HFFc6 (cell line): Measurements from ENCODE around the gene ANKRD39. TPM values are rescaled to one million over a fixed set of nuclear protein-coding genes. Genes with fewer than 3 reads are reported as not detected.
"Not testable (repeated sequence)": the region's sequence is repeated elsewhere in the genome, so short reads cannot be mapped to it uniquely, and the experiment has no call there.

Experiments
- DNase-seq: peaks from one replicate; pipeline ENCODE4 v3.0.0-alpha.2; 2018
- H3K27ac Mint-ChIP-seq: 2 replicates; pipeline ENCODE4 v1.8.0; 2020; ENCODE audit warnings: mild to moderate bottlenecking, mixed read lengths
- H3K27me3 Mint-ChIP-seq: 2 replicates; pipeline ENCODE4 v1.8.0; 2021; ENCODE audit warnings: mild to moderate bottlenecking, moderate library complexity, mixed read lengths; ENCODE audit not compliant: insufficient read depth
- H3K36me3 Mint-ChIP-seq: 2 replicates; pipeline ENCODE4 v1.8.0; 2021; ENCODE audit warnings: low read depth, mixed read lengths
- H3K4me1 Mint-ChIP-seq: 2 replicates; pipeline ENCODE4 v1.8.0; 2020; ENCODE audit warnings: low read depth, mixed read lengths
- H3K4me3 Mint-ChIP-seq: 2 replicates; pipeline ENCODE4 v1.8.0; 2020; ENCODE audit warnings: mild to moderate bottlenecking, moderate library complexity, mixed read lengths
- H3K9me3 Mint-ChIP-seq: 2 replicates; pipeline ENCODE4 v1.8.0; 2020; ENCODE audit warnings: mild to moderate bottlenecking, mixed read lengths
- total RNA-seq, 6 experiments: library from RNA; stranded (reverse); fragmentation: NEBNext Ultra II Directional; extraction: Animal tissue kit (Norgen Biotek cat#: 25700); gene quantifications; 2 replicates in 1 of 6; 3 replicates in 5 of 6; pipeline ENCODE4 v1.2.3, GENCODE V29; 2021
- TF ChIP-seq, protein P1 (sequence below): fragments of 200-600 bp; sonication (generic); IDR thresholded peaks from 2 replicates; pipeline ENCODE4 v1.5.0; 2021; ENCODE audit warnings: antibody characterized with exemption, mild to moderate bottlenecking

Gene ANKRD39
- total RNA-seq, 6 experiments from 2014 or later: 14.7 to 16.3 (median 15.3) TPM

DNA sequence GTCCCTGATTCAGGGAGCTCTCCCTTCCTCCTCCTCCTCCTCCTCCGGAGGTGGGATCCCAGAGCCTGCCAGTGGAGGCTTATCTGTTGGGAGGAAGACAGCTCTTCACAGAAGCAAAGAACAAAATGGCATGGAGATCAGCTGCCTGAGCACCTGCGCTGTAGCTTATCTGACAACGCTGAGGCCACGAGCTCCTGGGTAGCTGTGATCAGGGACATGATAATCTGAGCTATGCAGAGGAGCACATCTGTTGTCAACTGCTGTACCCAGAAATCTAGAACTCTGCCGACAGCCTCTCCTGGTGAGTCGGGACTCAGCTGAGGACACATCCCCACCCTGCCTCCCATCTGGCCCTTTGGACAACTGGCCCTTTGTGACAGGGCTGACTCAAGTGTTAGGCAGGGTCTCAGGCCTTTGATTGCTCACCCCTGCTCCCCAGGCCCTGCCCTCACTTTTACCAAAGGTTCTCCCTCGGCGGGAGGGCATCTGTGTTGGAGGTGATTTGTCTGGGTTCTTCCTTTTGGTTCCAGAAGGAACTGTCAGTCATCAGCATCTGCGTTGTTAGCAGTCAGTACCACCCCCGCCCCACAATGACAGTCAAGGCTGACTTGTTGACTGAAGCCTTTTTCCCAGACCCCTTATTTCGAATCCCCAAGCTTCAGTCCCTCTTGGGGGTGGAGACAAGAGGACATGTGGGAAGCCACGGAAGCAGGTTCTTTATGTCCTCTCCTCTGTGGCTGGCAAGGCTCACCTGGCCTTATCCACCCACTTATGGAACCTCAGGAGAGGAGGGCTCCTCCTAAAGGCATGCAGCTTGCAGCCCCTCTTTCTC lies 47.6 kb downstream of the ANKRD39 start:
- Mint-ChIP-seq H3K36me3 (no peaks in the 10 kb centered on the region), H3K9me3 (no peaks in the 10 kb centered on the region), H3K4me3 (no peak overlapping the region), H3K27me3 (no peaks in the 10 kb centered on the region; the same call in 1 of the 2 replicates), H3K27ac (no peak overlapping the region), H3K4me1 (peaks cover 4% of the 10 kb centered on the region)
- no peak for DNase-seq
- TF ChIP-seq, protein P1, sequence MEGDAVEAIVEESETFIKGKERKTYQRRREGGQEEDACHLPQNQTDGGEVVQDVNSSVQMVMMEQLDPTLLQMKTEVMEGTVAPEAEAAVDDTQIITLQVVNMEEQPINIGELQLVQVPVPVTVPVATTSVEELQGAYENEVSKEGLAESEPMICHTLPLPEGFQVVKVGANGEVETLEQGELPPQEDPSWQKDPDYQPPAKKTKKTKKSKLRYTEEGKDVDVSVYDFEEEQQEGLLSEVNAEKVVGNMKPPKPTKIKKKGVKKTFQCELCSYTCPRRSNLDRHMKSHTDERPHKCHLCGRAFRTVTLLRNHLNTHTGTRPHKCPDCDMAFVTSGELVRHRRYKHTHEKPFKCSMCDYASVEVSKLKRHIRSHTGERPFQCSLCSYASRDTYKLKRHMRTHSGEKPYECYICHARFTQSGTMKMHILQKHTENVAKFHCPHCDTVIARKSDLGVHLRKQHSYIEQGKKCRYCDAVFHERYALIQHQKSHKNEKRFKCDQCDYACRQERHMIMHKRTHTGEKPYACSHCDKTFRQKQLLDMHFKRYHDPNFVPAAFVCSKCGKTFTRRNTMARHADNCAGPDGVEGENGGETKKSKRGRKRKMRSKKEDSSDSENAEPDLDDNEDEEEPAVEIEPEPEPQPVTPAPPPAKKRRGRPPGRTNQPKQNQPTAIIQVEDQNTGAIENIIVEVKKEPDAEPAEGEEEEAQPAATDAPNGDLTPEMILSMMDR: no peak

DNA sequence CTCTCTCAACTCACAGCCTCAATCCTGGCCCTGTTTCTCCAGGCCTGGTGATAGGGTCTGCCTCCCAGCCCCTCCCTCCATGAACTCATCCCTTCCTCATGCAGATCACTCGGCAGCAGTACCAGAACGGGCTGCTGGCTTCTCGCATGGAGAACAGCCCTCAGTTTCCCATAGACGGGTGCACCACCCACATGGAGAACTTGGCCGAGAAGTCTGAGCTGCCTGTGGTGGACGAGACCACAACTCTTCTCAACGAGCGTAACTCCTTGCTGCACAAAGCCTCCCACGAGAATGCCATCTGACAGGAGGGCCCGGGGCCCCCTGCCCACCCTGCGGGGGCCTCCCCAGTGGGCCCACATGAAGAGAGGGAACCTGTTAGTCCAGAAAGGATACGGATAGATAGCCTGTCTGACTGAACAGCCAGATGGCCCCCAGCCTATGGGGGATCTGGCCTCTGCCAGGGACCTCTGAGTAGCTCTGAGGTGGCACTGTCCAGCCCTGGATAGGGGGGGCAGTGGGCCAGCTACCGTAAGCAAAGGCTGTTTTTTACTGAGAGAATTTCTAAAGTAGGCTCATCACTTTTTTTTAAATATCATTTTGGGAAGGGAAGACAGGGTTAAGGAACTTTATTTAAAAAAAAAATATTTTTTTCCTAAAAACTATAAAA lies 48.5 kb downstream of the ANKRD39 start:
- Mint-ChIP-seq H3K27me3 (no peaks in the 10 kb centered on the region; the same call in 1 of the 2 replicates), H3K9me3 (no peaks in the 10 kb centered on the region), H3K36me3 (no peaks in the 10 kb centered on the region), H3K27ac (no peak overlapping the region), H3K4me3 (no peak overlapping the region), H3K4me1 (no peaks in the 10 kb centered on the region)
- no peak for DNase-seq
- TF ChIP-seq, protein P1: no peak

DNA sequence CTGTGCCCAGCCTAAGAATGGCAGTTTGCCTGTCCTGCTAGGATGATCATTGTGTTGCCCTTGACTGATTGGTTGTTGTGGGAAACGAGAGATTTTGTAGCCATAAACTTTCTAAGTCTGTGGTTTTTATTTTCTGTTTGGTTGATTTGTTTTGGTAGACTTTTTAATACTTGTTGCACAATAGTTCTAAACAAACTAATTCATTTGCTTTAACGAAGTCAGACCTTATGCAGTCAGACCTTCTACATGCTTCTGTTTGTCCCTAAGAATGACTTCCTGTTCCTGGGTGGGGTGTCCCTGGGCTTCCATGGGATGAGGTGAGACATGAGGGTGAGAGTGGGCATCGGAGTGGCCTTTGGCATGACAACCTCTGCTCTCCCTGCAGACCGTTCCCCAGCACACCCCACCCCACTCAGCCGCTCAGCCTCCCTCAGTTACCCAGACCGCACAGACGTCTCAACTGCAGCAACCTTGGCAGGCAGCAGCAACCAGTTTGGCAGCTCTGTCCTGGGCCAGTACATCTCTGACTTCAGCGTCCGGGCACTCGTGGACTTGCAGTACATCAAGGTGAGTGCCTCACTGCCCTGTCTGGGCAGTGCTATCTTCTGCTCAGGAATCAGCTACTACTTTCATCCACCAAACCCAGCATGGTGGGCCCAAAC lies 49.5 kb downstream of the ANKRD39 start:
- Mint-ChIP-seq H3K27me3 (no peaks in the 10 kb centered on the region; the same call in 1 of the 2 replicates), H3K36me3 (no peaks in the 10 kb centered on the region), H3K4me3 (no peak overlapping the region), H3K9me3 (no peaks in the 10 kb centered on the region), H3K4me1 (no peaks in the 10 kb centered on the region), H3K27ac (no peak overlapping the region)
- TF ChIP-seq, protein P1: no peak
- DNase-seq: no peak

DNA sequence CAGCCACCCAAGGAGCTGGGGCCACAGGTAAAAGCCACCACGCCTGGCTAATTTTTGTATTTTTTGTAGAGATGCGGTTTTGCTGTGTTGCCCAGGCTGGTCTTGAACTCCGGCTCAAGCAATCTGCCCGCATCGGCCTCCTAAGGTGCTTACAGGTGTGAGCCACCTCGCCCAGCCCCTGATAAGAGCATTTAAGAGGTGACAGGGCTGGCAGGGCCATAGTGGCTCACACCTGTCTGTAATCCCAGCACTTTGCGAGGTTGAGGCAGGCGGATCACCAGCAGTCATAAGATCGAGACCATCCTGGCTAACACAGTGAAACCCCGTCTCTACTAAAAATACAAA lies 50.7 kb downstream of the ANKRD39 start:
- no peaks in the 10 kb centered on the region for H3K36me3 Mint-ChIP-seq
- TF ChIP-seq, protein P1: no peak
- H3K4me1 Mint-ChIP-seq: no peaks in the 10 kb centered on the region
- no peak for DNase-seq
- H3K27me3 Mint-ChIP-seq: no peaks in the 10 kb centered on the region; the same call in 1 of the 2 replicates
- H3K9me3 Mint-ChIP-seq: no peaks in the 10 kb centered on the region
- H3K27ac Mint-ChIP-seq: no peak overlapping the region
- H3K4me3 Mint-ChIP-seq: no peak overlapping the region

DNA sequence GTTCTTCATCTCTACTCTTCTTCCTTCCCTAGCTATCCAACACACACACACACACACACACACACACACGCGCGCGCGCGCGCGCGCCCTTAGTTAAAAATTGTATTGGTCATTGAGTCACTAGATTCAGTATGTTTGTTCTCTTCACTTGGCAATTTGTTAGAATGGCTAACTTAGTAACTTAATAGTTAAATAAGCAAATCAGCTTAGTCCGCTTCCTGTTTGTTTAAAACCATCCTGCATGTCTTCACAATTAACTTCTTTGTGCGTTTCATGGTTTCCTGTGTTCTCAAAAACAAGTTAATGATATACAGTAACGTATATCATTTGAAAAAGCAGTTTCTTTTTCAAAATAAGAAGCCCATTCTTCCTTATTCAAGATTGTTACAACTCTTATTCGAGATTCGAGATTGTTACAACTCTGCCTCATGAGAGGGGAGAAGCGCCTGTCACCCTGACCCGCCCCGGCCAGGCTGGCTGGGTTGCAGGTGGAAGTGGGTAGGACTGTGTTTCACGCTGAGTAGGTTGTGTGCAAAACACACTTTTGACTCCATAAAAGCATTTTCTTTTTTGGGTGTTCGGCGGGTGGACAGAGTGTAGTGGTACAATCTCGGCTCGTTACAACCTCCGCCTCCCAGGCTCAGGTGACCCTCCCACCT lies 51.2 kb downstream of the ANKRD39 start:
- no peak overlapping the region for H3K4me3 Mint-ChIP-seq
- no peaks in the 10 kb centered on the region for H3K9me3 Mint-ChIP-seq
- H3K36me3 Mint-ChIP-seq: no peaks in the 10 kb centered on the region
- no peaks in the 10 kb centered on the region for H3K4me1 Mint-ChIP-seq
- no peaks in the 10 kb centered on the region; the same call in 1 of the 2 replicates for H3K27me3 Mint-ChIP-seq
- DNase-seq: no peak
- H3K27ac Mint-ChIP-seq: no peak overlapping the region
- TF ChIP-seq, protein P1: no peak

DNA sequence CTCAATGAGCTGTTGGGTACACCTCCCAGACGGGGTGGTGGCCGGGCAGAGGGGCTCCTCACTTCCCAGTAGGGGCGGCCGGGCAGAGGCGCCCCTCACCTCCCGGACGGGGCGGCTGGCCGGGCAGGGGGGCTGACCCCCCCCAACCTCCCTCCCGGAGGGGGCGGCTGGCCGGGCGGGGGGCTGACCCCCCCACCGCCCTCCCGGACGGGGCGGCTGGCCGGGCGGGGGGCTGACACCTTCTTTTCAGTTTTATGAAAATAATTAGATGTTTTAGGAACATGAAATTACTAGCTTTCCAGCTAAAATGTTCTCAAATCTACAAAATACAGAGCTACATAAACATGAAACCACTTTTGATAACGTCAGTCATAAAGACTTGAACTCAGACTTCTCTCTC lies 51.9 kb downstream of the ANKRD39 start:
- not testable (repeated sequence) for H3K27ac Mint-ChIP-seq, DNase-seq, H3K9me3 Mint-ChIP-seq, H3K36me3 Mint-ChIP-seq, H3K4me3 Mint-ChIP-seq, H3K27me3 Mint-ChIP-seq, H3K4me1 Mint-ChIP-seq
